Uterus (tissue), 2 donors: ENCODE measurements around the gene EPB41.
"Not testable (repeated sequence)": the region's sequence is repeated elsewhere in the genome, so short reads cannot be mapped to it uniquely, and the experiment has no call there.

Experiments used
- CTCF ChIP-seq, 4 experiments: fragments of 200-600 bp in 2 of 4; fragments of 450-650 bp in 2 of 4; sonication (generic) in 2 of 4; IDR thresholded peaks; one replicate each; pipeline ENCODE4 v1.5.1; 2016 to 2019; ENCODE audit warnings: antibody characterized with exemption in 4 of 4, mild to moderate bottlenecking in 2 of 4, moderate library complexity in 1 of 4
- POLR2A ChIP-seq, 2 donors: fragments of 450-650 bp; IDR thresholded peaks; one replicate each; pipeline ENCODE4 v1.6.1; 2016; ENCODE audit warnings: antibody characterized with exemption in 2 of 2, mild to moderate bottlenecking in 1 of 2, moderate library complexity in 1 of 2

GRCh38 chr1:29079916-29080629 is 165.7 kb downstream of the EPB41 start:
- TF ChIP-seq CTCF, POLR2A (IDR thresholded peaks at IDR 0.05): not testable (repeated sequence)
